BLaER1 treated with 17β-estradiol and CSF1 and Interleukin-3, amounts not matched to agents 10 nM and 100 nM (cell line): ENCODE measurements around the gene ARHGAP4.

Source experiments
- H3K27ac ChIP-seq, 11 experiments: shearing (Covaris generic); formaldehyde crosslinking; 2 replicates each; pipeline ENCODE4 v1.8.1; 2022
- H3K27me3 ChIP-seq, 11 experiments: shearing (Covaris generic); formaldehyde crosslinking; 2 replicates each; pipeline ENCODE4 v1.8.1; 2022
- H3K36me3 ChIP-seq, 11 experiments: shearing (Covaris generic); formaldehyde crosslinking; 2 replicates each; pipeline ENCODE4 v1.8.1; 2022
- H3K4me1 ChIP-seq, 10 experiments: shearing (Covaris generic); formaldehyde crosslinking; 2 replicates each; pipeline ENCODE4 v1.8.1; 2022
- H3K4me2 ChIP-seq, 11 experiments: shearing (Covaris generic); formaldehyde crosslinking; 2 replicates each; pipeline ENCODE4 v1.8.1; 2022
- H3K4me3 ChIP-seq, 10 experiments: shearing (Covaris generic); formaldehyde crosslinking; 2 replicates each; pipeline ENCODE4 v1.8.1; 2022
- H3K9ac ChIP-seq, 11 experiments: shearing (Covaris generic); formaldehyde crosslinking; 2 replicates each; pipeline ENCODE4 v1.8.1; 2022
- H3K9me3 ChIP-seq, 11 experiments: shearing (Covaris generic); formaldehyde crosslinking; replicated peaks in 1 of 11; 2 replicates each; pipeline ENCODE4 v1.8.1; 2022
- H4K20me1 ChIP-seq, 11 experiments: shearing (Covaris generic); formaldehyde crosslinking; 2 replicates each; pipeline ENCODE4 v1.8.1; 2022
- Cebpa-rat ChIP-seq, 11 experiments: shearing (Covaris generic); IDR thresholded peaks; 2 replicates each; pipeline ENCODE4 v1.8.1; 2022

Gene ARHGAP4

GRCh38 chrX:153909024-153909979 lies 16.8 kb downstream of the ARHGAP4 start:
- no peak for TF ChIP-seq Cebpa-rat (IDR thresholded peaks at IDR 0.05)
- peaks cover 0 to 11% (median 0%) of the 10 kb centered on the region in 11 experiments; a peak in 4 of 22 replicates for H3K9me3 ChIP-seq
- H3K27ac ChIP-seq = no peak overlapping the region
- H3K27me3 ChIP-seq = peaks cover 55 to 93% (median 79%) of the 10 kb centered on the region in 11 experiments
- H3K9ac ChIP-seq = no peak overlapping the region; a peak in 1 of 22 replicates
- H3K36me3 ChIP-seq = peaks cover 13 to 72% (median 54%) of the 10 kb centered on the region in 11 experiments; a peak in 18 of 22 replicates
- H3K4me2 ChIP-seq = peak overlapping the region in 1 of 11 experiments; percentile 12; a peak in 3 of 22 replicates
- H3K4me1 ChIP-seq = peaks cover 8 to 35% (median 19%) of the 10 kb centered on the region in 10 experiments
- no peak overlapping the region for H3K4me3 ChIP-seq
- peaks cover 41 to 98% (median 68%) of the 10 kb centered on the region in 11 experiments; a peak in 20 of 22 replicates for H4K20me1 ChIP-seq

- Histone ChIP-seq H3K27me3 (peaks cover 45 to 89% (median 72%) of the 10 kb centered on the region in 11 experiments), H3K9me3 (peaks cover 0 to under 1% (median 0%) of the 10 kb centered on the region in 11 experiments; a peak in 4 of 22 replicates), H3K36me3 (peaks cover 10 to 62% (median 45%) of the 10 kb centered on the region in 11 experiments; a peak in 18 of 22 replicates), H3K27ac (no peak overlapping the region), H3K4me1 (peaks cover 17 to 43% (median 29%) of the 10 kb centered on the region in 10 experiments), H3K4me2 (peak overlapping the region in 1 of 11 experiments; percentile 5; a peak in 2 of 22 replicates), H3K4me3 (no peak overlapping the region), H4K20me1 (peaks cover 36 to 95% (median 59%) of the 10 kb centered on the region in 11 experiments; a peak in 20 of 22 replicates), H3K9ac (no peak overlapping the region)
- TF ChIP-seq Cebpa-rat (IDR thresholded peaks at IDR 0.05) = no peak
Observed at GRCh38 chrX:153908219-153908860, 17.7 kb downstream of the ARHGAP4 start.

GRCh38 chrX:153907456-153907855 lies 18.6 kb downstream of the ARHGAP4 start:
- H3K36me3 ChIP-seq = peaks cover 2 to 53% (median 36%) of the 10 kb centered on the region in 11 experiments; a peak in 18 of 22 replicates
- peaks cover 42 to 89% (median 72%) of the 10 kb centered on the region in 11 experiments for H3K27me3 ChIP-seq
- H3K4me1 ChIP-seq = peaks cover 26 to 52% (median 37%) of the 10 kb centered on the region in 10 experiments
- no peak for TF ChIP-seq Cebpa-rat (IDR thresholded peaks at IDR 0.05)
- H3K9ac ChIP-seq = no peak overlapping the region
- H3K4me2 ChIP-seq = no peak overlapping the region
- H4K20me1 ChIP-seq = peaks cover 38 to 95% (median 57%) of the 10 kb centered on the region in 11 experiments; a peak in 20 of 22 replicates
- no peaks in the 10 kb centered on the region; a peak in 4 of 22 replicates for H3K9me3 ChIP-seq
- H3K27ac ChIP-seq = no peak overlapping the region
- no peak overlapping the region for H3K4me3 ChIP-seq

GRCh38 chrX:153906126-153906917 lies 19.7 kb downstream of the ARHGAP4 start:
- H3K27me3 ChIP-seq = peaks cover 42 to 89% (median 72%) of the 10 kb centered on the region in 11 experiments
- no peak overlapping the region; a peak in 1 of 22 replicates for H3K9ac ChIP-seq
- peaks cover 38 to 63% (median 49%) of the 10 kb centered on the region in 10 experiments for H3K4me1 ChIP-seq
- no peak overlapping the region for H3K4me3 ChIP-seq
- H3K27ac ChIP-seq = no peak overlapping the region; a peak in 1 of 22 replicates
- no peak for TF ChIP-seq Cebpa-rat (IDR thresholded peaks at IDR 0.05)
- no peaks in the 10 kb centered on the region; a peak in 4 of 22 replicates for H3K9me3 ChIP-seq
- peaks cover 35 to 93% (median 53%) of the 10 kb centered on the region in 11 experiments; a peak in 20 of 22 replicates for H4K20me1 ChIP-seq
- H3K36me3 ChIP-seq = peaks cover 0 to 42% (median 25%) of the 10 kb centered on the region in 11 experiments; a peak in 13 of 22 replicates
- H3K4me2 ChIP-seq = no peak overlapping the region

- H3K27me3 ChIP-seq = peaks cover 42 to 91% (median 74%) of the 10 kb centered on the region in 11 experiments
- H3K4me1 ChIP-seq = peaks cover 44 to 67% (median 55%) of the 10 kb centered on the region in 10 experiments
- peak overlapping the region in 1 of 11 experiments; percentile 38; a peak in 2 of 22 replicates for H3K4me2 ChIP-seq
Observed at GRCh38 chrX:153905481-153906095, 20.5 kb downstream of the ARHGAP4 start.

GRCh38 chrX:153903991-153904957 lies 21.8 kb downstream of the ARHGAP4 start, which contains the start of gene AVPR2:
TSS of gene AVPR2 (plus strand) at chrX:153904673. CDS start at chrX:153905146, 473 bp downstream.
- peaks cover 0 to 28% (median 16%) of the 10 kb centered on the region in 11 experiments; a peak in 10 of 22 replicates for H3K36me3 ChIP-seq
- H3K4me1 ChIP-seq = peaks cover 56 to 74% (median 66%) of the 10 kb centered on the region in 10 experiments
- peak within 1 kb of the TSS in 10 of 11 experiments; percentile 37 to 67 (median 59); a peak in 20 of 22 replicates for H3K27ac ChIP-seq
- peaks cover 0 to 7% (median under 1%) of the 10 kb centered on the region in 11 experiments; a peak in 9 of 22 replicates for H3K9me3 ChIP-seq
- H3K9ac ChIP-seq = peak within 1 kb of the TSS in 10 of 11 experiments; percentile 17 to 69 (median 40); a peak in 13 of 22 replicates
- TF ChIP-seq Cebpa-rat (IDR thresholded peaks at IDR 0.05) = no peak
- H3K27me3 ChIP-seq = peaks cover 55 to 95% (median 84%) of the 10 kb centered on the region in 11 experiments
- peaks cover 26 to 74% (median 46%) of the 10 kb centered on the region in 11 experiments; a peak in 20 of 22 replicates for H4K20me1 ChIP-seq
- H3K4me2 ChIP-seq = peak within 1 kb of the TSS; percentile 64 to 79 (median 70)
- H3K4me3 ChIP-seq = no peak within 1 kb of the TSS

More at GRCh38 chrX:153905481-153906095, 20.5 kb downstream of the ARHGAP4 start:
- Histone ChIP-seq H3K9me3 (no peaks in the 10 kb centered on the region; a peak in 4 of 22 replicates), H4K20me1 (peaks cover 30 to 88% (median 51%) of the 10 kb centered on the region in 11 experiments; a peak in 20 of 22 replicates), H3K36me3 (peaks cover 0 to 37% (median 21%) of the 10 kb centered on the region in 11 experiments; a peak in 11 of 22 replicates), H3K27ac (no peak overlapping the region), H3K4me3 (no peak overlapping the region), H3K9ac (no peak overlapping the region)
- no peak for TF ChIP-seq Cebpa-rat (IDR thresholded peaks at IDR 0.05)
